Hematopoietic multipotent progenitor cell treated with erythropoietin and hydrocortisone succinate and interleukin-3 and kit ligand, for 15 days (in vitro differentiated cells): ENCODE results near the gene SIAH1.
"Not testable (repeated sequence)": the region's sequence is repeated elsewhere in the genome, so short reads cannot be mapped to it uniquely, and the experiment has no call there.

Experiments used
- DNase-seq: peaks from one replicate; pipeline ENCODE4 v3.0.0-alpha.2; 2015; ENCODE audit warnings: low spot score

The SIAH1 gene

DNA sequence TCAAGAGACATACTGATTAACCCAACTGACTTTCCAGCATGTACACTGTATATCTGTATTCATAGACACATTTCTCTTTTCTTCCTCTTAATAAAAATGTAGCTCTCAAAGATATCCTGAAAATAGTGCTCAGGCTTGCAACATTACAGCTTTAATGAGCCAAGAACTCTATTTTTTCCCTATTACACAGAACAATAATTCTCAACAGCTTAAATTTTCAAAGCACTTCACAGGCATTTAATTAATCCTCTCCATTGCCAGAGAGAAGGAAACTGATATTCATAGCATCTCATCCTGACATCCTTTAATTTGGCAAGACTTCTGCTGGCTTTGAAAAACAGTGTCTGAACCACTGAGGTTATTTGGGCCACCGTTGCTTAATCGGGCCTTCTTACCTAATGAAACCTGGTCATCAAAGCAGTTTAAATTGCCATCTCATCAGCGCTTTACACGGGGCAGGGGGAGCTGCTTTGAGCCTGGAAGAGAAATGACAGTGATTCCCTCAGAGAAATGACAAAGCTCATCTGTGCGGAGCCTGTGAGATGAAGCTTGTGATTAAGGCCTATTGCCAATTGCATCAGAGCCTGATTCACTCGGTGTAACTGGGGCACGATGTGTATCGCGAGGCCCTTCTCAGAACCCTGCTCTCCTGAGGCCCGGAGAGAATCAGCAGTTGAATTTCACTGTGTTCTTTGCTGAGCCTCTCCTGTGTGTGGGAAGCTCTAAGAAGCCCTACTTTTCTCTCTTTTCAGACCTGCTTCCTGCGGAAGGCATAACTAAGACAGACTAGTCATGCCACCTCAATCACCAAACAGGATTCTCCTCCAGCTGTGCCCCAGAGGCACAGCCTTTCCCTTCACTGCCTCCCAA, 8.5 kb upstream of the SIAH1 start:
- DNase-seq = no peak

- DNase-seq = no peak
Observed at GRCh38 chr16:48392407-48392806, 7.2 kb upstream of the SIAH1 start.

DNA sequence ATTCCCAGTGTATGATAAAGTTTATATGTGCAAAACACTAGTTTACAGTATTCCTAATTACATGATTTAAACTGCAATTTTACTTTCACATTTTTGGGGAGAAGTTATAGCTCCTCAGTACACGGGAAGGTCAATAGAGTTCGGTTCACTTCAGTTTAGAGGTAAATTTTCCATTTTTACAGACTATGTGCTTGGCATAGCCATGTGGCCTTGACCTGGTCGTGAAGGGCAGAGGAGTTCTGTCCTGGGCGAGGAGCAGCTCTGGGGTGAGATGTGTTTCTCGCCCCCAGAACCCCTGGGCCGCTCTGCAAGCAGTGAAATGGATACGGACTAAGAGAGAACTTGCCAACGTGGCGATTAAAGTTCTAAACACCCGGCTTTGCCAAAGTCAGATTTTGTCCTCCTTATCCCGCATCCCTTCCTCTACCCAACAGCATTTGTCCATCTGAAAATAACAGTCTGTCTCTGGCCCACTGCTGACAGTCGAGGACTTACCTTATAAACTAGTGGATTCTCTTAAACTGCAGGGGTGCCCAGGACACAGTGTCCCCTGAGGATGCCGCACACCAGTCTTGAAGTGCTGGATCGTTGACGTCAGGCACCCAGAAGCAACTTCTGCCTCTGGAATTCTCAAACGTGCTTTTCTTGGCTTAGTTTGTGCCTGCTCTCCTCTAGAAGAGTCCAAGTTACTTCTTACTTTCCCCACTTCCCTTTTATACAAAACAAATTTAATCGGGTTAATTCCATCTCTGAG, 1.5 kb upstream of the SIAH1 start:
- DNase-seq = no peak

- DNase-seq = no peak
Observed at GRCh38 chr16:48384520-48385252, 527 bp downstream of the SIAH1 start.

DNA sequence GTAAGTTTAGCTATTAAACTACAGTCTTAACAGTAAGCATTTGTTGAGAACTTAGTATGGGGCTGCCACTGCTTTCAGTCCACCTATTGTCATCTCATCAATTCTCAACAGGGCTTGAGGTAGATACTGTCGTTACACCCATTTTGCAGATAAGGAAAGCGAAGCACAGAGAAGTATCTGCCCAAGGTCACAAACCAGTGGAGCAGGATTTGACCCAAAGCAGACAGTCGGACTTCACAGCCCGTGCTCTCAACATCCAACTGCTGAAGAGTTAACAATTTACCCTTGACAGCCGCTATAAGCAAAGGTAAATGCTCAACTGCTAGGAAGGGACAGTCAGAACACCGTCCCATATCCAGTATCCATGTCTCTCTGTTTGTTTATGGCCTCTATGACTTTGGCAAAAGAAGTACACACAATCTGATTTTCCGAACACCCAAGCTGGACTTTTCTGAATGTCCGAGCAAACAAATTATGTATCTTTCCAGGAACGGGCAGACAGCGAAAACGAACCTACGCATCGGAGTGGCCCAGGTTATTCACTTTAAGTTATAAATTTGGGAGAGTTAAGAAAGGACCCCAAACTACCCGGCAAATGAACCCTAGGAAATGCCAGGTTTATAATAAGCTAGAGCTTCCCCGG, 1.2 kb downstream of the SIAH1 start:
- DNase-seq = peak; percentile 23

DNA sequence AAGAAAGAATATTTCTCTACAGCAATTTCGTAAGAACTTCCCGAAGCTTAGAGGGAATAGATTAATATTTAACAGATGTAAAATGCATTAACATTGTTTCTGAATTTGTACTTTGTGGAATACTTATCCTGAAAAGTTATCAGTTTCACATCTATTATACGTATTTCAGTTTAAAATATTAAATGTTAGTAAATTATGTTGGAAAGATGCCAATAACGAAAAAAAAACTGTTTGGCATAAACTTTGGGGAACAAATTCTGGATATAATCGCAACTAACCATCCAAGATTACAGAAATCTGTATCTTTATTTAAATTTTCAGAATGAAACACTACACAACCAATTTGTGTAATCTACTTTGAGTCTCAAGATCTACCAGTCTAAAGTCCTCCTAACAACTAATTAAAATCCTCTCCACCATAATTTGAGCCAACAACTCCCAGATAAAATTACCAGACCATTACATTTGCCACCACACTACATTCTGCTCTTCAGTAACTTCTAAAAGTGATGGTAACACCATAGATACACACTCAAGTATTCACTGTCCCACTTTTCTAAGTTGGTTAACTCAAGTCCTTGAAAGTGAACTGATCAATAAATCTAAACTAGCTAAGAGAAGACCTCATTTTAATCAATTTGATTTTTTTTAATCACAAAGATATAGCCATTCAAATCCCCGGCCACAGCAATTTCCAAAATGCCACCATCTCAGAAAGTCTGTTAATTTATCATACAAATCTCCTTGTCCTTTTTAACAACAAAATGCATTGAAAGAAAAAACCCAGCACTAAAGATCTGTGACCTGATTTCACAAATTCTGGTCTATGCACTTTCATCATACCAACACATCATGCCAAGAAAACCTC, 2.0 kb downstream of the SIAH1 start:
- DNase-seq = no peak

GRCh38 chr16:48382131-48382530, 3.1 kb downstream of the SIAH1 start:
- DNase-seq = no peak

GRCh38 chr16:48381201-48381600, 4.0 kb downstream of the SIAH1 start:
- no peak for DNase-seq

DNA sequence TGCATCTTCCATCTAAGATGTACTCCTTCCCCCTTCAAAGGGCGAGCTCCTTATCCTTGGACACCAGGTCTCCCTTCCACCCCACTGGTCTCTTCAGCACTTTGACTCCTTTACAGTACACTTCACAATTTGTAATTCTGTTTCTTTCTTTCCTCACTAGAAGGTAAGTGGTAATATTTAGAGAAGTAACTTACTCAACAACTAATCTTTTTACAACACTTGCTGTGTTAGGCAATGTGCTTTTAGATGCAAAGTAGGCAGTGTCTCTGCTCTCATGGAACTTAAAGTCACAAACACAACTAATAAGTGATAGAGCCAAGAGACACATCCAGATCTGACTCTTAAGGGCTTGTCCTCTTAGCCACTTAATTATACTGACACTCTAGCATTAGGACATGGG, 6.4 kb downstream of the SIAH1 start:
- no peak for DNase-seq

- DNase-seq = no peak
Observed at GRCh38 chr16:48378276-48378675, 6.9 kb downstream of the SIAH1 start.

DNA sequence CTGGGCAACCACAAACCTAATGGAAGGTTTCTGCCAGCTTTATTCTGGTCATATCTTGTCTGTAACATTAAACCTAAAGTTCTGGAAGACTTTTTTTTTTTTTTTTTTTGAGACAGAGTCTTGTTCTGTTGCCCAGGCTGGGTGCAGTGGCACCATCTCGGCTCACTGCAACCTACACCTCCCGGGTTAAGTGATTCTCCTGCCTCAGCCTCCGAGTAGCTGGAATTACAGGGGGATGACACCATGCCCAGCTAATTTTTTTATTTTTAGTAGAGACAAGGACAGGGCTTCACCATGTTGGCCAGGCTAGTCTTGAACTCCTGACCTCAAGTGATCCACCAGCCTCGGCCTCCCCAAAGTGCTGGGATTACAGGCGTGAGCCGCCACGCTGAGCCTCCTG, 7.9 kb downstream of the SIAH1 start:
- not testable (repeated sequence) for DNase-seq

- DNase-seq = no peak
Observed at GRCh38 chr16:48374255-48374654, 11.0 kb downstream of the SIAH1 start.

GRCh38 chr16:48373258-48374029, 11.8 kb downstream of the SIAH1 start:
- DNase-seq = no peak

GRCh38 chr16:48372744-48373143, 12.5 kb downstream of the SIAH1 start:
- DNase-seq = no peak

GRCh38 chr16:48371393-48371780, 13.8 kb downstream of the SIAH1 start:
- no peak for DNase-seq

GRCh38 chr16:48370668-48371392, 14.4 kb downstream of the SIAH1 start:
- DNase-seq = not testable (repeated sequence)

GRCh38 chr16:48370229-48370628, 15.0 kb downstream of the SIAH1 start:
- no peak for DNase-seq

DNA sequence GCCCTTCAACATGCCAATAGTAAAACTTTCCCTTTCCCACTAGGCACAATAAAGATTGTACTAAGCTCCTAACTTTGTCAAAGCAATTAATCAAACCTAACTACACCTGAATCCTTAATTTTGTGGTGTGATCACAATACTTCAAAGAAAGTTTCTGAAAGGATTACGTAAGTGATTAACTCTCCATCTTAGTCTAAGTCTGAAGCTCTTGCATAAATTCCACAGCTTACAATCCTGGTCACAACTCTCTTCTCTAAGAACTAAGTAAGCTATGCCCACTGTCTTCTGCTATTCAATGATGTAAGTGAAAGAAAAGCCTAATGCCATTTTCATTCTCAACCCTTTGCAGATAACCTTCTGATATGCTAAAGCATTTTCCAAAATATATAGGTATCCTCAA, 15.4 kb downstream of the SIAH1 start:
- no peak for DNase-seq

GRCh38 chr16:48367441-48368049, 17.7 kb downstream of the SIAH1 start:
- peak; percentile 27 for DNase-seq
